Adrenal gland (tissue), 19 donors: ENCODE results near the gene BIRC5. TPM values are rescaled to one million over a fixed set of nuclear protein-coding genes. Genes with fewer than 3 reads are reported as not detected.

Source experiments
- DNase-seq, 7 donors: peaks; one replicate each; pipeline ENCODE4 v3.0.0-alpha.2; 2019 to 2020
- H3K27ac ChIP-seq, 5 donors: fragments of 200-600 bp; sonication (generic) in 4 of 5; 1 replicate in 3 of 5; 2 replicates in 2 of 5; pipeline versions ENCODE4 v1.5.1 to v1.8.0; 2016 to 2020; ENCODE audit warnings: mild to moderate bottlenecking in 1 of 5
- H3K27me3 ChIP-seq: fragments of 200-600 bp; 2 replicates; pipeline ENCODE4 v1.8.0; 2021
- H3K36me3 ChIP-seq, 2 donors: fragments of 200-600 bp; replicated peaks in 1 of 2; 1 replicate in 1 of 2; 2 replicates in 1 of 2; pipeline versions ENCODE4 v1.5.1 to v1.8.0; 2018 to 2022
- H3K4me1 ChIP-seq, 2 donors: fragments of 200-600 bp; replicated peaks in 1 of 2; 1 replicate in 1 of 2; 2 replicates in 1 of 2; pipeline versions ENCODE4 v1.5.1 to v1.8.0; 2018 to 2021
- H3K4me3 ChIP-seq, 4 donors: fragments of 200-600 bp; sonication (generic) in 3 of 4; one replicate each; pipeline ENCODE4 v1.5.1; 2016 to 2018
- H3K9me3 ChIP-seq, 3 donors: fragments of 200-600 bp; sonication (generic) in 1 of 3; replicated peaks in 1 of 3; 1 replicate in 2 of 3; 2 replicates in 1 of 3; pipeline versions ENCODE4 v1.5.1 to v1.8.0; 2016 to 2021
- POLR2A ChIP-seq, 2 donors: fragments of 450-650 bp; IDR thresholded peaks; one replicate each; pipeline ENCODE4 v1.6.1; 2017; ENCODE audit warnings: antibody characterized with exemption in 2 of 2, mild to moderate bottlenecking in 2 of 2, moderate library complexity in 1 of 2
- WGBS, 4 donors: extraction: QIAGEN DNeasy Blood & Tissue Kit in 2 of 4; methylation state at CpG; one replicate each; pipeline versions ENCODE4 v1.1.5 to v1.1.7; 2013 to 2017; 5-methylcytosine and 5-hydroxymethylcytosine counted together
- intact Hi-C, 2 donors: fragments of 100-400 bp; cut with DNase I; formaldehyde crosslinking; loops; one replicate each; pipeline versions ENCODE4 v1.14.1 to v1.15.0; 2022 to 2023
- long read RNA-seq, 10 donors: library from polyadenylated mRNA in 3 of 10; unstranded in 2 of 10; stranded (forward) in 1 of 10; transcript quantifications; one replicate each; pipeline ENCODE4 v2.0.0 and lab custom pipeline, GENCODE V29; 2021 to 2026
- polyA plus RNA-seq, 3 donors: library from polyadenylated mRNA; stranded (reverse); fragments of 200-250 nt in 2 of 3; fragments of 350-450 nt in 1 of 3; fragmentation: Illumina TruSeq in 1 of 3; extraction: RNeasy Lipid Tissue Mini Kit (QIAGEN cat#74804) in 1 of 3; gene quantifications; one replicate each; pipeline ENCODE4 v1.2.3, GENCODE V29; 2013 to 2014
- total RNA-seq, 9 donors: library from RNA; depleted of rRNA in 4 of 9; stranded (reverse); fragments of >200 nt in 4 of 9; fragments of 120-200 nt in 1 of 9; fragmentation: NEBNext Ultra II Directional in 1 of 9; extraction: Animal tissue kit (Norgen Biotek cat#: 25700) in 1 of 9; gene quantifications; one replicate each; pipeline versions ENCODE4 v1.1.0 to v1.2.4, GENCODE V29; 2013 to 2023
- TF ChIP-seq, protein P1 (sequence below), 6 experiments: fragments of 450-650 bp in 4 of 6; fragments of 200-600 bp in 2 of 6; sonication (generic) in 1 of 6; IDR thresholded peaks; 1 replicate in 5 of 6; 2 replicates in 1 of 6; pipeline versions ENCODE4 v1.5.1 to v1.8.0; 2016 to 2021; ENCODE audit warnings: antibody characterized with exemption in 6 of 6, mild to moderate bottlenecking in 2 of 6, moderate library complexity in 1 of 6
- donor health status: healthy with polysubstance abuse.
- donor health status: Bipolar disorder and iron deficiency.
- donor health status: DM: yes; HTN: yes; CAD: no.
- donor health status: DM: no; HTN: no; CAD: no.
- donor health status: DM: no; HTN: no; CAD: no.
- donor health status: DM: yes; HTN: yes; CAD: no.

BIRC5 gene
- total RNA-seq: 10 to 100 TPM in 1 of 9 donors, 1 to 10 TPM in 5, under 1 TPM in 3; 0.12 to 17.6 (median 1.7) TPM
- polyA plus RNA-seq: 1 to 10 TPM in 1 of 3 donors, under 1 TPM in 2; 0.32 to 1.3 (median 0.34) TPM
- long read RNA-seq, donor 1, partial matches to known transcripts: 0 of 5 reads
- long read RNA-seq, donor 1, other reads (novel, unspliced or antisense): 0 of 5 reads
- long read RNA-seq, donor 2, partial matches to known transcripts: 0 of 5 reads
- long read RNA-seq, donor 2, other reads (novel, unspliced or antisense): 0 of 5 reads
- long read RNA-seq, donor 3, partial matches to known transcripts: 0 of 2 reads
- long read RNA-seq, donor 3, other reads (novel, unspliced or antisense): 0 of 2 reads
- long read RNA-seq, donor 4, partial matches to known transcripts: 0 of 1 reads
- long read RNA-seq, donor 4, other reads (novel, unspliced or antisense): 0 of 1 reads
- long read RNA-seq, donor 5, transcript BIRC5-202 (4 exons, 2,630 nt): major isoform, 8 of 13 reads
- long read RNA-seq, donor 5, partial matches to known transcripts: 2 of 13 reads
- long read RNA-seq, donor 5, other reads (novel, unspliced or antisense): 2 of 13 reads
- long read RNA-seq, donor 6, partial matches to known transcripts: 0 of 2 reads
- long read RNA-seq, donor 6, other reads (novel, unspliced or antisense): 0 of 2 reads
- long read RNA-seq, donor 7, partial matches to known transcripts: 0 of 1 reads
- long read RNA-seq, donor 7, other reads (novel, unspliced or antisense): 0 of 1 reads
- long read RNA-seq, donor 8, transcript BIRC5-202 (4 exons, 2,630 nt): major isoform, 17 of 22 reads
- long read RNA-seq, donor 8, partial matches to known transcripts: 0 of 22 reads
- long read RNA-seq, donor 8, other reads (novel, unspliced or antisense): 0 of 22 reads
- long read RNA-seq, donor 9, transcript BIRC5-202 (4 exons, 2,630 nt): major isoform, 5 of 5 reads
- long read RNA-seq, donor 9, partial matches to known transcripts: 0 of 5 reads
- long read RNA-seq, donor 9, other reads (novel, unspliced or antisense): 0 of 5 reads
- long read RNA-seq, donor 10, transcript BIRC5-202 (4 exons, 2,630 nt): major isoform, 6 of 9 reads
- long read RNA-seq, donor 10, partial matches to known transcripts: 0 of 9 reads
- long read RNA-seq, donor 10, other reads (novel, unspliced or antisense): 0 of 9 reads

DNA sequence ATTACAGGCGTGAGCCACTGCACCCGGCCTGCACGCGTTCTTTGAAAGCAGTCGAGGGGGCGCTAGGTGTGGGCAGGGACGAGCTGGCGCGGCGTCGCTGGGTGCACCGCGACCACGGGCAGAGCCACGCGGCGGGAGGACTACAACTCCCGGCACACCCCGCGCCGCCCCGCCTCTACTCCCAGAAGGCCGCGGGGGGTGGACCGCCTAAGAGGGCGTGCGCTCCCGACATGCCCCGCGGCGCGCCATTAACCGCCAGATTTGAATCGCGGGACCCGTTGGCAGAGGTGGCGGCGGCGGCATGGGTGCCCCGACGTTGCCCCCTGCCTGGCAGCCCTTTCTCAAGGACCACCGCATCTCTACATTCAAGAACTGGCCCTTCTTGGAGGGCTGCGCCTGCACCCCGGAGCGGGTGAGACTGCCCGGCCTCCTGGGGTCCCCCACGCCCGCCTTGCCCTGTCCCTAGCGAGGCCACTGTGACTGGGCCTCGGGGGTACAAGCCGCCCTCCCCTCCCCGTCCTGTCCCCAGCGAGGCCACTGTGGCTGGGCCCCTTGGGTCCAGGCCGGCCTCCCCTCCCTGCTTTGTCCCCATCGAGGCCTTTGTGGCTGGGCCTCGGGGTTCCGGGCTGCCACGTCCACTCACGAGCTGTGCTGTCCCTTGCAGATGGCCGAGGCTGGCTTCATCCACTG lies at the start of gene BIRC5:
BIRC5 (plus strand) TSS at position 238 of the 690 bp plus-strand sequence; CDS start at position 302, 64 bp downstream.
- Histone ChIP-seq H3K4me1 (peaks cover 5 to 6% of the 10 kb centered on the region in 2 donors), H3K36me3 (no peaks in the 10 kb centered on the region), H3K27ac (no peak within 1 kb of the TSS), H3K9me3 (no peaks in the 10 kb centered on the region), H3K27me3 (no peaks in the 10 kb centered on the region), H3K4me3 (peak within 1 kb of the TSS in 2 of 4 donors; percentile 10 to 27)
- TF ChIP-seq, protein P1, sequence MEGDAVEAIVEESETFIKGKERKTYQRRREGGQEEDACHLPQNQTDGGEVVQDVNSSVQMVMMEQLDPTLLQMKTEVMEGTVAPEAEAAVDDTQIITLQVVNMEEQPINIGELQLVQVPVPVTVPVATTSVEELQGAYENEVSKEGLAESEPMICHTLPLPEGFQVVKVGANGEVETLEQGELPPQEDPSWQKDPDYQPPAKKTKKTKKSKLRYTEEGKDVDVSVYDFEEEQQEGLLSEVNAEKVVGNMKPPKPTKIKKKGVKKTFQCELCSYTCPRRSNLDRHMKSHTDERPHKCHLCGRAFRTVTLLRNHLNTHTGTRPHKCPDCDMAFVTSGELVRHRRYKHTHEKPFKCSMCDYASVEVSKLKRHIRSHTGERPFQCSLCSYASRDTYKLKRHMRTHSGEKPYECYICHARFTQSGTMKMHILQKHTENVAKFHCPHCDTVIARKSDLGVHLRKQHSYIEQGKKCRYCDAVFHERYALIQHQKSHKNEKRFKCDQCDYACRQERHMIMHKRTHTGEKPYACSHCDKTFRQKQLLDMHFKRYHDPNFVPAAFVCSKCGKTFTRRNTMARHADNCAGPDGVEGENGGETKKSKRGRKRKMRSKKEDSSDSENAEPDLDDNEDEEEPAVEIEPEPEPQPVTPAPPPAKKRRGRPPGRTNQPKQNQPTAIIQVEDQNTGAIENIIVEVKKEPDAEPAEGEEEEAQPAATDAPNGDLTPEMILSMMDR (IDR thresholded peaks at IDR 0.05): no peak
- no peak for TF ChIP-seq POLR2A (IDR thresholded peaks at IDR 0.05)
- 0 to 1% (median 0%) methylated on average over 1 to 60 of the region's 60 CpGs for WGBS, 4 donors
- DNase-seq: peak; percentile 77 to 90 (median 88)
- intact Hi-C loops: no loop called here

DNA sequence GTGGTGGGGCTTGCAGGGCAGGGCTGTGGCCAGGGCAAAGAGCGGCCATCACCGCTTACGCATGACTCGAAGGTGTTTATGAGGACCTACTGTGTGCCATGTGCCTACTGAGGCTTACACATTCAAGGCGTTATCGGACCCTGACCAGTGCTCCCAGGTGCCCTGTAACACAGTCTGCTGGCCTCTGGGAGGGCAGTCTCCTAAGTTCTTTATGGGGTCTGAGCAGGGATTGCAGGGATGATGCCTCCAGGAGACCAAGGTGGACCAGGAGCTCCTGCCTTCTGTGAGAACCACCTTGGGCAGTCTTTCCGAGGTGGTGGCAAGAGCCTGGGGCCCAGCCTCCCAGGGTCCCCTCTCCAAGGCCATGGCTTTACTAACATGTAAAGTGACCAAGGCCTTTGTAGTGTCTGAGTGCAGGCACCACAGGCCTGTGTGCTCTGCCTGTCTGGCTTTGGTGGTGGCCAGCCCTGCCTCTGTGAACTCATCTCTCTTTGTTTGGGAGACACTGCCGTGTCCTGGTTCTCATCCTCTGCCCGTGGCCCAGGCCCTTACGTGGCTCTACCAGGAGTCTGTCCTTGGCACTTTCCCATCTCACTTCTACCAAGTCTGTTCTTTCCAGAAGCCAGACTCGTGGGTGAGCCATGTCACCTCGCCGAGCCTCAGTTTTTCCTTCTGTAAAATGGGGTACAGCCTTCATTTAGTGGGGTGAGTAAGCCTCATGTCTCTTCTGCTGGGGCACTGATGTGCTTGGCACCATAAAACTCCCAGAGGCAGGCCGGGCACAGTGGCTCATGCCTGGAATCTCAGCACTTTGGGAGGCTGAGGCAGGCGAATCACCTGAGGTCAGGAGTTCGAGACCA lies 49.1 kb upstream of the BIRC5 start:
- Histone ChIP-seq H3K27me3 (no peaks in the 10 kb centered on the region), H3K9me3 (no peaks in the 10 kb centered on the region), H3K4me1 (peaks cover 10 to 14% of the 10 kb centered on the region in 2 donors), H3K27ac (no peak overlapping the region), H3K36me3 (no peaks in the 10 kb centered on the region), H3K4me3 (no peak overlapping the region)
- 75 to 94% (median 86%) methylated on average over 9 to 16 of the region's 16 CpGs for WGBS, 4 donors
- intact Hi-C loops: no loop called here
- no peak for TF ChIP-seq POLR2A (IDR thresholded peaks at IDR 0.05)
- TF ChIP-seq, protein P1 (IDR thresholded peaks at IDR 0.05): no peak
- DNase-seq: no peak

DNA sequence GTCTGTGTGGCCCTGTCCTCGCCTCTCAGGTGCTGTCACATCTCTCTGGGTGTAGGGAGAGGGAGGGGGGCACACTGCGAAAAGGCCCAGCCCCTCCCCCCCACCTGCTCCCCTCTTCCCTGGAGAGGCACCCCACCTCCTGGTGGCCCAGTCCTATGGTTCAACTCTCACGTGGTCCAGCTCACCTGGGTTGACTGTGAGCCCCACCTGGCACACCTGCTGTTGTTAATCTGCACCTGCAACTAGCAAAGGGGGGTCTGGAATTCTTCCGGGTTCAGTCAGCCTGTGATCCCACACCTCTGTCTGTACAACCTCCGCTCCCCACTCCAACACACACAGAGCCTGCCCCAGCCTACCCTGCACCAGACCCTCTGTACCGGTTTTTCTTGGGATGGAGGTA lies 47.6 kb upstream of the BIRC5 start:
- WGBS, 4 donors: 54 to 79% (median 72%) methylated on average over 4 to 6 of the region's 6 CpGs
- intact Hi-C loops: no loop called here
- no peaks in the 10 kb centered on the region for H3K27me3 ChIP-seq
- DNase-seq: no peak
- no peaks in the 10 kb centered on the region for H3K9me3 ChIP-seq
- H3K36me3 ChIP-seq: no peaks in the 10 kb centered on the region
- no peak overlapping the region for H3K4me3 ChIP-seq
- no peak overlapping the region for H3K27ac ChIP-seq
- peaks cover 10 to 14% of the 10 kb centered on the region in 2 donors for H3K4me1 ChIP-seq
- no peak for TF ChIP-seq POLR2A (IDR thresholded peaks at IDR 0.05)
- TF ChIP-seq, protein P1 (IDR thresholded peaks at IDR 0.05): no peak
